MCF 10A (cell line): Measurements from ENCODE around the gene RAC3. TPM values are rescaled to one million over a fixed set of nuclear protein-coding genes. Genes with fewer than 3 reads are reported as not detected.

Source experiments
- BruUV-seq: library from RNA; stranded (reverse); fragments of 400-500 nt; replicated peaks from 2 replicates; lab custom pipeline; 2021; lab: Mats Ljungman, UMichigan
- CTCF ChIA-PET: fragments of 300-600 bp; sonication (Branson Sonifier 250); formaldehyde crosslinking; extraction: SDS; loops from one replicate; lab custom pipeline; 2021; ENCODE audit warnings: antibody characterized with exemption, inconsistent platforms; lab: Yijun Ruan, JAX
- POLR2A ChIA-PET: fragments of 300-600, 350-650 bp; sonication (Branson Sonifier 250); formaldehyde crosslinking; extraction: SDS; loops from one replicate; lab custom pipeline; 2020; ENCODE audit warnings: antibody characterized with exemption, inconsistent platforms; lab: Yijun Ruan, JAX
- DNase-seq: peaks from one replicate; pipeline ENCODE4 v3.0.0-alpha.2; 2018; ENCODE audit not compliant: unreplicated experiment
- H3K27ac Mint-ChIP-seq: one replicate; pipeline ENCODE4 v1.8.0; 2022; ENCODE audit warnings: mild to moderate bottlenecking, low read depth, mixed read lengths; ENCODE audit not compliant: unreplicated experiment
- H3K27me3 Mint-ChIP-seq: one replicate; pipeline ENCODE4 v1.8.0; 2022; ENCODE audit warnings: mixed read lengths; ENCODE audit not compliant: insufficient read depth, unreplicated experiment
- H3K36me3 Mint-ChIP-seq: one replicate; pipeline ENCODE4 v1.8.0; 2022; ENCODE audit warnings: mild to moderate bottlenecking, moderate library complexity, mixed read lengths; ENCODE audit not compliant: insufficient read depth, unreplicated experiment
- H3K4me1 Mint-ChIP-seq: one replicate; pipeline ENCODE4 v1.8.0; 2022; ENCODE audit warnings: mixed read lengths; ENCODE audit not compliant: insufficient read depth, unreplicated experiment
- H3K4me3 Mint-ChIP-seq: one replicate; pipeline ENCODE4 v1.8.0; 2022; ENCODE audit warnings: mild to moderate bottlenecking, moderate library complexity, mixed read lengths; ENCODE audit not compliant: unreplicated experiment
- H3K9me3 Mint-ChIP-seq: one replicate; pipeline ENCODE4 v1.8.0; 2022; ENCODE audit warnings: mixed read lengths; ENCODE audit not compliant: unreplicated experiment
- intact Hi-C: fragments of 100-400 bp; cut with micrococcal nuclease; formaldehyde crosslinking; loops from 2 replicates; pipeline ENCODE4 v1.14.1; 2022
- total RNA-seq: library from RNA; stranded (reverse); gene quantifications from 2 replicates; pipeline ENCODE4 v1.2.3, GENCODE V29; 2022
- TF ChIP-seq, protein P1 (sequence below): fragments of 200-600 bp; IDR thresholded peaks from one replicate; pipeline ENCODE4 v1.8.0; 2022; ENCODE audit warnings: antibody characterized with exemption, mild to moderate bottlenecking; ENCODE audit not compliant: unreplicated experiment

The RAC3 gene
- total RNA-seq, 1 experiment from 2014 or later: 9.7 TPM

DNA sequence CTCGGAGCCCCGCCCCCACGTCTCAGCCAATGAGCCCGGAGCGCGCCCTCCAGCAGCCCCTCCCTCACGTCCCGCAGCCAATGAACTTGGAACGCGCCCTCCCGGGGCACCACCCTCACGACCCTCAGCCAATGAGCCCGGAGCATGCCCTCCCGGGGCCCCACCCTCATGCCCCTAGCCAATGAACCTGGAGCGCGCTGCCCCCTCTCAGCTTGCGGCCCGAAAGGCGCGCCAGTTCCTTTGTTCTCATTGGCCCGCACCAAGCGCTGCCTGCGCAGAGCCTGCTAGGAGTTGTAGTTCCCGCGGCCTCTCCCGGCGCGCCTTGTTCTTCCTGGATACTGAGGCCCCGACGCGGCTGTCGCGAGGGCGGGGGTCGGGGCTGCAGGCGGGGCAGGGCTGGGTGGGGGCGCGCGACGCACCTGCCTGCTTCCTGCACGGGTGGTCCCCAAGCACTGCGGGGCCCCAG is 8.5 kb upstream of the RAC3 start, which contains the start of gene LRRC45:
Gene LRRC45 (plus strand): TSS at position 325 of the 466 bp plus-strand sequence. CDS start 339 bp downstream, outside the sequence.
- BruUV-seq: no TSS peak
- Mint-ChIP-seq H3K4me3 (peak within 1 kb of the TSS; percentile 79), H3K9me3 (no peaks in the 10 kb centered on the region), H3K4me1 (peaks cover 16% of the 10 kb centered on the region), H3K36me3 (peaks cover 5% of the 10 kb centered on the region), H3K27me3 (no peaks in the 10 kb centered on the region), H3K27ac (peak within 1 kb of the TSS; percentile 61)
- ChIA-PET CTCF (interaction anchor here (0.6 to 5.2 kb wide), 6 partner anchors 20 to 109 kb away, joined by 3 to 74 read pairs (median 6); partner anchors contain the start of gene NOTUM), POLR2A (interaction anchor here (0.6 to 4.7 kb wide), 22 partner anchors 9 to 1994 kb away, joined by 3 to 35 read pairs (median 4); partner anchors contain the start of genes ASPSCR1, DCXR, DUS1L and FASN)
- peak; percentile 99 for DNase-seq
- TF ChIP-seq, protein P1, sequence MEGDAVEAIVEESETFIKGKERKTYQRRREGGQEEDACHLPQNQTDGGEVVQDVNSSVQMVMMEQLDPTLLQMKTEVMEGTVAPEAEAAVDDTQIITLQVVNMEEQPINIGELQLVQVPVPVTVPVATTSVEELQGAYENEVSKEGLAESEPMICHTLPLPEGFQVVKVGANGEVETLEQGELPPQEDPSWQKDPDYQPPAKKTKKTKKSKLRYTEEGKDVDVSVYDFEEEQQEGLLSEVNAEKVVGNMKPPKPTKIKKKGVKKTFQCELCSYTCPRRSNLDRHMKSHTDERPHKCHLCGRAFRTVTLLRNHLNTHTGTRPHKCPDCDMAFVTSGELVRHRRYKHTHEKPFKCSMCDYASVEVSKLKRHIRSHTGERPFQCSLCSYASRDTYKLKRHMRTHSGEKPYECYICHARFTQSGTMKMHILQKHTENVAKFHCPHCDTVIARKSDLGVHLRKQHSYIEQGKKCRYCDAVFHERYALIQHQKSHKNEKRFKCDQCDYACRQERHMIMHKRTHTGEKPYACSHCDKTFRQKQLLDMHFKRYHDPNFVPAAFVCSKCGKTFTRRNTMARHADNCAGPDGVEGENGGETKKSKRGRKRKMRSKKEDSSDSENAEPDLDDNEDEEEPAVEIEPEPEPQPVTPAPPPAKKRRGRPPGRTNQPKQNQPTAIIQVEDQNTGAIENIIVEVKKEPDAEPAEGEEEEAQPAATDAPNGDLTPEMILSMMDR: no peak
- intact Hi-C loops: loop anchor here (1.0 kb wide), 1 partner anchor 32 kb away; no protein-coding TSS in a partner anchor

DNA sequence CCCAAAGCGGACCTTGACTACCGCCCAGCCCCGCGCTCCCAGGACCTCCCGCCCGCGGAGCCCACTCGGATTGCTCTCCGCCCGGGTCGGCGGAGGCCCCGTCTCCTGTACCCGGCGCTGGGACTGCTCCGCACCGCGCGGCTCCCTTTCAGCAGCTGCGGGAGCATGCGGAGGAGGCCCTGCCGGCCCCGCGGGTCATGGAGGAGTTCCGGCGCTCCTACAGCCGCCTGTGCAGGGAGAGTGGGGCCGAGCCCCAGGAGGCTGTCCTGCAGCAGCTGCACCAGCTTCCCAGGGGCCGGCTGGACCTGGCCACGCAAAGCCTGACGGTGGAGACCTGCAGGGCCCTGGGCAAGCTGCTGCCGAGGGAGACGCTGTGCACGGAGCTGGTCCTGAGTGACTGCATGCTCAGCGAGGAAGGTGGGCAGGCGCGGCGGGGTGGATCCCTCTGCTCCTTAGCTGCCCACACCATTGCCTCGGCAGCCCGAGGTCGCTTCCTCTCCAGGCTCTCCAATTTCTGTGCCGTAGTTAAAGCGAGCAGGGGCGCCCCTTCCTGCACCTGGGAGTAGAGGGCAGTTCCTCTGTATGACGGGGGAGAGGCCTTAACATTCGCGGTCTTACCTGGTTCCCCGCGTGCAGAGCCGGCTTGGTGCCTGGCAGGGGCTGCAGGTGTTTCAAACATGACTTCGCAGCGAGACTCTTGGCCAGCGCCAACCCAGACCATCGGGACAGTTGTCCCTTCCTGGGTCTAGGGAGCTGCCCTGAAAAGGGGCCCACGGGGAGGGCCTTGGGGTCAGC is 7.8 kb upstream of the RAC3 start:
- H3K9me3 Mint-ChIP-seq: no peaks in the 10 kb centered on the region
- POLR2A ChIA-PET: interaction anchor here (0.7 to 4.7 kb wide), 16 partner anchors 8 to 1994 kb away, joined by 3 to 35 read pairs (median 5); partner anchors contain the start of genes ASPSCR1, DCXR, DUS1L and FASN
- H3K4me1 Mint-ChIP-seq: peaks cover 16% of the 10 kb centered on the region
- no peak overlapping the region for H3K27ac Mint-ChIP-seq
- no peaks in the 10 kb centered on the region for H3K27me3 Mint-ChIP-seq
- peaks cover 5% of the 10 kb centered on the region for H3K36me3 Mint-ChIP-seq
- CTCF ChIA-PET: interaction anchor here (5.2 kb wide), 1 partner anchor 64 kb away, joined by 74 read pairs; the partner anchor contains the start of gene NOTUM
- intact Hi-C loops: loop anchor here (1.0 kb wide), 1 partner anchor 32 kb away; no protein-coding TSS in a partner anchor
- peak overlapping the region; percentile 79 for H3K4me3 Mint-ChIP-seq
- no peak for DNase-seq
- TF ChIP-seq, protein P1: no peak
- BruUV-seq: no TSS peak

DNA sequence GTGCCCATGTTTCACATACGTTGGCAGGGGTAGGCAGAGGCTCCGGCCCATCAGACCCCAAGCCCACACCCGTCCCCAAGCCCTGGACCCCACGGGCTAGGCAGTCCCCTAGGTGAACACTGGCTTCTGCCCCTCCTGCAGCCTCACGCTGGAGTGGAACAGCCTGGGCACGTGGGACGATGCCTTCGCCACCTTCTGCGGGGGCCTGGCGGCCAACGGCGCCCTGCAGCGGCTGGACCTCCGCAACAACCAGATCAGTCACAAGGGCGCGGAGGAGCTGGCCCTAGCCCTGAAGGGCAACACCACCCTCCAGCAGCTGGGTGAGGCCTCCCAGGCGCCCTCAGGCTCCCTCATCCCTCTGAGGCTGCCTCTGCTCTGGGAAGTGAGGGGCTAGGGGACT is 6.6 kb upstream of the RAC3 start:
- peaks cover 16% of the 10 kb centered on the region for H3K4me1 Mint-ChIP-seq
- H3K4me3 Mint-ChIP-seq: no peak overlapping the region
- H3K27ac Mint-ChIP-seq: no peak overlapping the region
- TF ChIP-seq, protein P1: no peak
- H3K27me3 Mint-ChIP-seq: no peaks in the 10 kb centered on the region
- H3K36me3 Mint-ChIP-seq: peaks cover 5% of the 10 kb centered on the region
- intact Hi-C loops: no loop called here
- CTCF ChIA-PET: interaction anchor here (0.8 to 1.2 kb wide), 2 partner anchors 62 to 65 kb away, joined by 3 read pairs; no protein-coding TSS in a partner anchor
- no peaks in the 10 kb centered on the region for H3K9me3 Mint-ChIP-seq
- BruUV-seq: no TSS peak
- POLR2A ChIA-PET: no interaction called here
- DNase-seq: no peak
